Measurements from ENCODE around the gene MPPED1. TPM values are rescaled to one million over a fixed set of nuclear protein-coding genes. Genes with fewer than 3 reads are reported as not detected.

MPPED1 gene
- total RNA-seq, 1 experiment from 2014 or later: 0.28 TPM

DNA sequence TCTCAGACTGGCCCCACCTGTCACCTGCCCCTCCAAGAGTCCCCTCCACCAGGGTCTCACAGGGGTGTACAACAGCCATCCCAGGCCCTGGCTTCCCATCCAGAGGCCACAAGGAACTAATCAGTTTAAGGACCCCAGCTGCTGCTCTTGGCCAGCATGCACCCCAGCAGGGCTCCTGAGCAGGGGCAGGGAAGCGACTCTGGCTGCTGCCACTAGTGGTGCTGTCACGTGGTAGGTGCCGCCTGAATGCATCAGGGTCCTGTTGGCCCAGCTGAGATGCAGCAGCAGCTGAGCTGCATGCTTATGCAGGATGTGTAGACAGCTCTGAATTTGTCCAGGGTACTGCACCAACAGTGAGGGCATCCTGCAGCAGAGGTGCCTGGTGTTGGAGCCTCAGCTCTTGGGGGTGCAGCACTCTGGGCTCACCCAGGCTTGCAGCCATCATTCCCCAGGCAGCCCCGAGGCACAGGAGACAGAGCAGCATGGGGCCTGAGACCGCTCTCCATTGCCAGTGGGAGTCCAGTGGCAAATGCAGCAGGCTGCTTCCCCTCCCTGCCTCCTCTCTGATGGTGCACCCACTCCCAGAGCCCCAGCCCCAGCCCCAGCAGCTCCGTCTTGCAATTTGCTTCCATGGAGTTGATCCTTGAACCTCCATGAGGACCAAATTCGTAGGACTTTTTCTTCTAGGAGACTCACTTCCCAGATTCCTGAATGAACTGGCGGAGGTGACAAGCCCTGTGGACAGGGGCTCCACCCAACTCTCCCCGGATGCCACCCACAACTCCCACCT lies 98.7 kb downstream of the MPPED1 start:
- Histone ChIP-seq H2AFZ (ENCODE audit: low read length) (no peak overlapping the region), H3K79me1 (ENCODE audit: insufficient read depth, low read depth, low read length, poor library complexity, severe bottlenecking) (no peaks in the 10 kb centered on the region), H2BK5ac (ENCODE audit: insufficient read length, low read length) (no peak overlapping the region), H3K27ac (ENCODE audit: insufficient read length, low read depth, low read length) (no peak overlapping the region), H4K5ac (ENCODE audit: insufficient read length, low read depth, low read length) (no peak overlapping the region), H3T11ph (ENCODE audit: low read length) (no peak overlapping the region), H3K4me1 (ENCODE audit: insufficient read depth, low read length) (no peaks in the 10 kb centered on the region), H3K23me2 (ENCODE audit: insufficient read length, low read depth, low read length, poor library complexity, severe bottlenecking) (no peaks in the 10 kb centered on the region), H3K23ac (ENCODE audit: insufficient read length, low read depth, low read length) (no peak overlapping the region), H2AK5ac (ENCODE audit: insufficient read length, low read length) (no peak overlapping the region), H4K8ac (replicated peaks; ENCODE audit: insufficient read length, low read depth, low read length) (no peak overlapping the region), H2BK12ac (ENCODE audit: insufficient read length, low read depth, low read length) (no peak overlapping the region), H4K20me1 (ENCODE audit: control insufficient read depth, insufficient read depth, insufficient read length) (no peaks in the 10 kb centered on the region), H2BK15ac (ENCODE audit: low read depth, low read length) (no peak overlapping the region), H3K27me3 (ENCODE audit: insufficient read depth, low read length) (no peaks in the 10 kb centered on the region), H3K18ac (ENCODE audit: insufficient read length, low read depth, low read length) (no peak overlapping the region), H4K91ac (ENCODE audit: insufficient read length, low read depth, low read length) (no peak overlapping the region), H3K4ac (ENCODE audit: low read depth, low read length) (no peak overlapping the region), H3K9me3 (ENCODE audit: control insufficient read depth, low read depth, low read length) (no peaks in the 10 kb centered on the region), H3K56ac (ENCODE audit: insufficient read length, low read depth, low read length) (no peak overlapping the region), H3K79me2 (ENCODE audit: insufficient read depth, low read length) (no peaks in the 10 kb centered on the region), H3K9ac (ENCODE audit: extremely low read depth, insufficient read length, low read length) (no peak overlapping the region), H2BK20ac (ENCODE audit: low read depth, low read length, poor library complexity, severe bottlenecking) (no peak overlapping the region), H3K14ac (ENCODE audit: insufficient read depth, low read length) (no peak overlapping the region), H3K4me2 (ENCODE audit: insufficient read depth, insufficient read length, low read length) (no peak overlapping the region), H2BK120ac (ENCODE audit: low read depth, low read length, poor library complexity, severe bottlenecking) (no peak overlapping the region)
- peak overlapping the region in 1 of 3 experiments; percentile 36; a peak in 1 of 7 replicates for H3K27ac Mint-ChIP-seq
- no CpG with 5 or more reads among the region's 9 CpGs for WGBS (ENCODE audit: extremely low coverage, insufficient read length, low lambda C conversion rate)
- H3K9me3 Mint-ChIP-seq: peaks cover 3% of the 10 kb centered on the region in 2 experiments; a peak in 2 of 5 replicates
- no peaks in the 10 kb centered on the region; the same call in 1 of the 2 replicates for H3K27me3 Mint-ChIP-seq (ENCODE audit: low read depth)
- no peaks in the 10 kb centered on the region for H3K4me1 Mint-ChIP-seq
- TF ChIP-seq, protein P1, sequence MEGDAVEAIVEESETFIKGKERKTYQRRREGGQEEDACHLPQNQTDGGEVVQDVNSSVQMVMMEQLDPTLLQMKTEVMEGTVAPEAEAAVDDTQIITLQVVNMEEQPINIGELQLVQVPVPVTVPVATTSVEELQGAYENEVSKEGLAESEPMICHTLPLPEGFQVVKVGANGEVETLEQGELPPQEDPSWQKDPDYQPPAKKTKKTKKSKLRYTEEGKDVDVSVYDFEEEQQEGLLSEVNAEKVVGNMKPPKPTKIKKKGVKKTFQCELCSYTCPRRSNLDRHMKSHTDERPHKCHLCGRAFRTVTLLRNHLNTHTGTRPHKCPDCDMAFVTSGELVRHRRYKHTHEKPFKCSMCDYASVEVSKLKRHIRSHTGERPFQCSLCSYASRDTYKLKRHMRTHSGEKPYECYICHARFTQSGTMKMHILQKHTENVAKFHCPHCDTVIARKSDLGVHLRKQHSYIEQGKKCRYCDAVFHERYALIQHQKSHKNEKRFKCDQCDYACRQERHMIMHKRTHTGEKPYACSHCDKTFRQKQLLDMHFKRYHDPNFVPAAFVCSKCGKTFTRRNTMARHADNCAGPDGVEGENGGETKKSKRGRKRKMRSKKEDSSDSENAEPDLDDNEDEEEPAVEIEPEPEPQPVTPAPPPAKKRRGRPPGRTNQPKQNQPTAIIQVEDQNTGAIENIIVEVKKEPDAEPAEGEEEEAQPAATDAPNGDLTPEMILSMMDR (conservative IDR thresholded peaks at IDR 0.05): no peak
- DNase-seq: no peak
- H3K36me3 Mint-ChIP-seq (ENCODE audit: insufficient read depth in 1 of 3, low read depth in 3 of 3): no peaks in the 10 kb centered on the region; a peak in 1 of 7 replicates
- H3K4me3 Mint-ChIP-seq: no peak overlapping the region

Measured in H9 (cell line).